ENCODE results near the gene ZNF512.
"Not testable (repeated sequence)": the region's sequence is repeated elsewhere in the genome, so short reads cannot be mapped to it uniquely, and the experiment has no call there.

GRCh38 chr2:27554451-27554850, 28.4 kb upstream of the ZNF512 start:
- TF ChIP-seq EZH2 (IDR thresholded peaks at IDR 0.05; ENCODE audit: borderline replicate concordance, insufficient read depth, low read depth, low read length, poor library complexity, severe bottlenecking); CTCF (IDR thresholded peaks at IDR 0.05): not testable (repeated sequence)

Data from B cell (primary cell).